ENCODE results near the gene DPYSL4.

Gene DPYSL4

GRCh38 chr10:132223156-132223590 lies 36.4 kb downstream of the DPYSL4 start:
- peak; percentile 84 to 85 for DNase-seq (ENCODE audit: low read depth in 1 of 2, low spot score in 1 of 2)
- in situ Hi-C loops (cut with HindIII; ENCODE audit: low pct_unique_long_range_greater_than_20kb, low sequenced_read_pairs) = no loop called here
- no peak for TF ChIP-seq JUND (IDR thresholded peaks at IDR 0.05; ENCODE audit: low read depth)

- in situ Hi-C loops (cut with HindIII; ENCODE audit: low pct_unique_long_range_greater_than_20kb, low sequenced_read_pairs) = no loop called here
- TF ChIP-seq JUND (IDR thresholded peaks at IDR 0.05; ENCODE audit: low read depth) = no peak
- no peak for DNase-seq (ENCODE audit: low read depth in 1 of 2, low spot score in 1 of 2)
These were observed 37.0 kb downstream of the DPYSL4 start for GRCh38 chr10:132223611-132224342.

GRCh38 chr10:132224343-132225072 lies 37.8 kb downstream of the DPYSL4 start:
- no peak for TF ChIP-seq JUND (IDR thresholded peaks at IDR 0.05; ENCODE audit: low read depth)
- in situ Hi-C loops (cut with HindIII; ENCODE audit: low pct_unique_long_range_greater_than_20kb, low sequenced_read_pairs) = no loop called here

GRCh38 chr10:132225073-132225848 lies 38.5 kb downstream of the DPYSL4 start:
- no peak for DNase-seq (ENCODE audit: low read depth in 1 of 2, low spot score in 1 of 2)
- in situ Hi-C loops (cut with HindIII; ENCODE audit: low pct_unique_long_range_greater_than_20kb, low sequenced_read_pairs) = no loop called here
- TF ChIP-seq JUND (IDR thresholded peaks at IDR 0.05; ENCODE audit: low read depth) = no peak

More at GRCh38 chr10:132224343-132225072, 37.8 kb downstream of the DPYSL4 start:
- no peak for DNase-seq (ENCODE audit: low read depth in 1 of 2, low spot score in 1 of 2)

- in situ Hi-C loops (cut with HindIII; ENCODE audit: low pct_unique_long_range_greater_than_20kb, low sequenced_read_pairs) = no loop called here
- TF ChIP-seq JUND (IDR thresholded peaks at IDR 0.05; ENCODE audit: low read depth) = no peak
- DNase-seq (ENCODE audit: low read depth in 1 of 2, low spot score in 1 of 2) = no peak
These were observed 39.1 kb downstream of the DPYSL4 start for GRCh38 chr10:132225849-132226205.

- TF ChIP-seq JUND (IDR thresholded peaks at IDR 0.05; ENCODE audit: low read depth) = no peak
- in situ Hi-C loops (cut with HindIII; ENCODE audit: low pct_unique_long_range_greater_than_20kb, low sequenced_read_pairs) = no loop called here
These were observed 40.0 kb downstream of the DPYSL4 start for GRCh38 chr10:132226586-132227405.

GRCh38 chr10:132227851-132228390 lies 41.2 kb downstream of the DPYSL4 start:
- no peak for DNase-seq (ENCODE audit: low read depth in 1 of 2, low spot score in 1 of 2)
- in situ Hi-C loops (cut with HindIII; ENCODE audit: low pct_unique_long_range_greater_than_20kb, low sequenced_read_pairs) = no loop called here
- TF ChIP-seq JUND (IDR thresholded peaks at IDR 0.05; ENCODE audit: low read depth) = no peak

More at GRCh38 chr10:132226586-132227405, 40.0 kb downstream of the DPYSL4 start:
- no peak for DNase-seq (ENCODE audit: low read depth in 1 of 2, low spot score in 1 of 2)

GRCh38 chr10:132228616-132229015 lies 41.9 kb downstream of the DPYSL4 start:
- DNase-seq (ENCODE audit: low read depth in 1 of 2, low spot score in 1 of 2) = no peak
- in situ Hi-C loops (cut with HindIII; ENCODE audit: low pct_unique_long_range_greater_than_20kb, low sequenced_read_pairs) = no loop called here
- TF ChIP-seq JUND (IDR thresholded peaks at IDR 0.05; ENCODE audit: low read depth) = no peak

- no peak for TF ChIP-seq JUND (IDR thresholded peaks at IDR 0.05; ENCODE audit: low read depth)
- in situ Hi-C loops (cut with HindIII; ENCODE audit: low pct_unique_long_range_greater_than_20kb, low sequenced_read_pairs) = no loop called here
- DNase-seq (ENCODE audit: low read depth in 1 of 2, low spot score in 1 of 2) = no peak
These were observed 42.3 kb downstream of the DPYSL4 start for GRCh38 chr10:132229096-132229495.

GRCh38 chr10:132229834-132230556 lies 43.2 kb downstream of the DPYSL4 start:
- in situ Hi-C loops (cut with HindIII; ENCODE audit: low pct_unique_long_range_greater_than_20kb, low sequenced_read_pairs) = no loop called here
- DNase-seq (ENCODE audit: low read depth in 1 of 2, low spot score in 1 of 2) = no peak
- TF ChIP-seq JUND (IDR thresholded peaks at IDR 0.05; ENCODE audit: low read depth) = no peak

- in situ Hi-C loops (cut with HindIII; ENCODE audit: low pct_unique_long_range_greater_than_20kb, low sequenced_read_pairs) = no loop called here
- no peak for TF ChIP-seq JUND (IDR thresholded peaks at IDR 0.05; ENCODE audit: low read depth)
- no peak for DNase-seq (ENCODE audit: low read depth in 1 of 2, low spot score in 1 of 2)
These were observed 43.9 kb downstream of the DPYSL4 start for GRCh38 chr10:132230557-132231210.
